CD4-positive, alpha-beta T cell (primary cell): Measurements from ENCODE around the gene REPS2. TPM values are rescaled to one million over a fixed set of nuclear protein-coding genes. Genes with fewer than 3 reads are reported as not detected.

ENCODE experiments used
- ATAC-seq: fragments of 200-7000 bp; cut with Tn5 transposase; one replicate; pipeline ENCODE4 v1.10.0; 2022; ENCODE audit warnings: mild to moderate bottlenecking; ENCODE audit not compliant: poor library complexity
- CTCF ChIA-PET: fragments of 350-600 bp; sonication (Branson Sonifier 250); formaldehyde crosslinking; loops from one replicate; lab custom pipeline; 2021; ENCODE audit warnings: antibody characterized with exemption, inconsistent platforms; lab: Charles Lee
- POLR2A ChIA-PET: fragments of 350-600 bp; sonication (Branson Sonifier 250); formaldehyde crosslinking; loops from one replicate; lab custom pipeline; 2021; ENCODE audit warnings: antibody characterized with exemption, inconsistent platforms; lab: Charles Lee
- DNase-seq, 14 experiments: peaks; one replicate each; pipeline ENCODE4 v3.0.0-alpha.2; 2013 to 2020; ENCODE audit warnings: mixed read lengths in 2 of 14
- H3K27ac ChIP-seq, 2 donors: one replicate each; pipeline versions ENCODE4 v1.5.1 to v1.7.0; 2013; ENCODE audit warnings: low read length in 2 of 2, low read depth in 1 of 2, mild to moderate bottlenecking in 1 of 2
- H3K27me3 ChIP-seq, 2 experiments: 1 replicate in 1 of 2; 2 replicates in 1 of 2; pipeline versions ENCODE4 v1.6.1 to v1.7.0; 2013; ENCODE audit warnings: low read length in 2 of 2, control low read depth in 1 of 2, mild to moderate bottlenecking in 1 of 2, moderate library complexity in 1 of 2; ENCODE audit not compliant: insufficient read depth in 2 of 2, control insufficient read depth in 1 of 2
- H3K36me3 ChIP-seq: one replicate; pipeline ENCODE4 v1.6.1; 2013; ENCODE audit warnings: low read length, control low read depth; ENCODE audit not compliant: insufficient read depth
- H3K4me1 ChIP-seq: one replicate; pipeline ENCODE4 v1.6.1; 2013; ENCODE audit warnings: low read length, control low read depth; ENCODE audit not compliant: insufficient read depth
- H3K4me3 ChIP-seq: one replicate; pipeline ENCODE4 v1.5.1; 2013; ENCODE audit warnings: mild to moderate bottlenecking, low read length, moderate library complexity
- H3K9me3 ChIP-seq, 2 experiments: 1 replicate in 1 of 2; 2 replicates in 1 of 2; pipeline versions ENCODE4 v1.6.1 to v1.7.0; 2013; ENCODE audit warnings: low read length in 2 of 2, mild to moderate bottlenecking in 2 of 2, control low read depth in 1 of 2, moderate library complexity in 1 of 2; ENCODE audit not compliant: control insufficient read depth in 1 of 2, insufficient read depth in 1 of 2
- H3K27ac Mint-ChIP-seq: one replicate; pipeline ENCODE4 v1.8.0; 2020; ENCODE audit warnings: mixed read lengths
- H3K27me3 Mint-ChIP-seq: one replicate; pipeline ENCODE4 v1.8.0; 2021; ENCODE audit warnings: mixed read lengths
- H3K36me3 Mint-ChIP-seq: one replicate; pipeline ENCODE4 v1.8.0; 2021; ENCODE audit warnings: low read depth, mixed read lengths
- H3K4me1 Mint-ChIP-seq: one replicate; pipeline ENCODE4 v1.8.0; 2021; ENCODE audit warnings: low read depth, mixed read lengths
- H3K4me3 Mint-ChIP-seq: one replicate; pipeline ENCODE4 v1.8.0; 2020; ENCODE audit warnings: mild to moderate bottlenecking, mixed read lengths
- H3K9me3 Mint-ChIP-seq: one replicate; pipeline ENCODE4 v1.8.0; 2020; ENCODE audit warnings: mixed read lengths
- intact Hi-C, 2 experiments: fragments of 100-400 bp; cut with DNase I in 1 of 2; cut with micrococcal nuclease in 1 of 2; formaldehyde crosslinking; loops; one replicate each; pipeline versions ENCODE4 v1.15.1 to v1.9.0; 2023 to 2025; cut with DNase I, micrococcal nuclease
- total RNA-seq, 174 experiments: library from RNA in 2 of 174; stranded (reverse) in 2 of 174; gene quantifications; one replicate each; pipeline ENCODE4 v1.2.3 and lab custom pipeline; 2021 to 2026
- TF ChIP-seq, protein P1 (sequence below): fragments of 200-600 bp; IDR thresholded peaks from one replicate; pipeline ENCODE4 v1.8.0; 2022; ENCODE audit warnings: antibody characterized with exemption, mild to moderate bottlenecking

The REPS2 gene
- total RNA-seq, 2 experiments from 2014 or later: 0.53 to 0.60 TPM

DNA sequence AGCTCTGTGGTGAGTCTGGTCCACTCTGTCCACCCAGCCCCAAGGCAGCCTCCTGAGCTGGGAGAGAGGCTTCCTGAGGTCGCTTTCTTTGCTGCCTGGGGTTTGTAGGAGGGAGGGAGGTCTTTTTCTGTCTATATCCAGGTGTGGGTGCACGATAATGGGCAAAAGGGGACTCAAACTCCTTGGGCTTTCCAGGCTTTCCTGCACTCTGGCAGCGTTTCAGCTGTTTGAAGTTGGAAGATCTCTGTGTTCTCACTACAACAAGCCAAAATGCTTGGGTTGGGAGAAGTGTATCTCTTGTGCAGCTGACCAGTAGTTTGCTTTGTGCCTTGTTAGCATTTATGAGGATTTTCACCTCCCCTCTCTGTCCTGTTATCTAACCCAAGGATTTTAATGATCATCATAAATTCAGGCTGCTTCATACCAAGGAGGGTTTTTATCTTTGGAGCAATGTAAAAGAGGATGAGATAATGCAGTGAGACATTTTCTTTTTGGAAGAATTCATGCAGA, 126.3 kb downstream of the REPS2 start:
- Histone ChIP-seq H3K4me3 (no peak overlapping the region), H3K36me3 (no peaks in the 10 kb centered on the region), H3K27me3 (no peaks in the 10 kb centered on the region), H3K9me3 (no peaks in the 10 kb centered on the region), H3K27ac (no peak overlapping the region), H3K4me1 (no peaks in the 10 kb centered on the region)
- Mint-ChIP-seq H3K4me1 (no peaks in the 10 kb centered on the region), H3K36me3 (no peaks in the 10 kb centered on the region), H3K27me3 (no peaks in the 10 kb centered on the region), H3K9me3 (no peaks in the 10 kb centered on the region), H3K4me3 (no peak overlapping the region), H3K27ac (no peak overlapping the region)
- ChIA-PET POLR2A (no interaction called here), CTCF (interaction anchor here (1.9 kb wide), 1 partner anchor 10 kb away, joined by 5 read pairs; no protein-coding TSS in a partner anchor)
- no peak for ATAC-seq
- intact Hi-C loops: no loop called here
- no peak for DNase-seq
- TF ChIP-seq, protein P1, sequence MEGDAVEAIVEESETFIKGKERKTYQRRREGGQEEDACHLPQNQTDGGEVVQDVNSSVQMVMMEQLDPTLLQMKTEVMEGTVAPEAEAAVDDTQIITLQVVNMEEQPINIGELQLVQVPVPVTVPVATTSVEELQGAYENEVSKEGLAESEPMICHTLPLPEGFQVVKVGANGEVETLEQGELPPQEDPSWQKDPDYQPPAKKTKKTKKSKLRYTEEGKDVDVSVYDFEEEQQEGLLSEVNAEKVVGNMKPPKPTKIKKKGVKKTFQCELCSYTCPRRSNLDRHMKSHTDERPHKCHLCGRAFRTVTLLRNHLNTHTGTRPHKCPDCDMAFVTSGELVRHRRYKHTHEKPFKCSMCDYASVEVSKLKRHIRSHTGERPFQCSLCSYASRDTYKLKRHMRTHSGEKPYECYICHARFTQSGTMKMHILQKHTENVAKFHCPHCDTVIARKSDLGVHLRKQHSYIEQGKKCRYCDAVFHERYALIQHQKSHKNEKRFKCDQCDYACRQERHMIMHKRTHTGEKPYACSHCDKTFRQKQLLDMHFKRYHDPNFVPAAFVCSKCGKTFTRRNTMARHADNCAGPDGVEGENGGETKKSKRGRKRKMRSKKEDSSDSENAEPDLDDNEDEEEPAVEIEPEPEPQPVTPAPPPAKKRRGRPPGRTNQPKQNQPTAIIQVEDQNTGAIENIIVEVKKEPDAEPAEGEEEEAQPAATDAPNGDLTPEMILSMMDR: no peak

DNA sequence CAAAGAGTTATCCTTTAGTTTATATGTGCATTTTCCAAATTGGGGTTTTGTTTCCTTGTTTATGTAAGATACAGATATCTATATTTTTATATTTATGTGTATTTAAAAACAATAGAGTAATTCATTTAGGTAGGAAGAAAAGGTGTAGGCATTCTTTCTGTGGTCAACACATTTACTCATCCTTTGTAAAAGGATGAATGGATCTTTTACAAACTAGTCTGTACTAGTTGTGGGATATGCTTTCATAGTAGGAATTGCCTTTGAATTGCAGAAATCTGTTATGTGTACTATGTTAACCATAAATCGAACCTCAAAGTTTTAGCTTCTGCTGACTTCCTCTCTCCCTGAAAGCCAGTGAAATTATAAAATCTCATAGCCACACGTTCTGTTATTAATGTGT, 128.5 kb downstream of the REPS2 start:
- TF ChIP-seq, protein P1: no peak
- Mint-ChIP-seq H3K27me3 (no peaks in the 10 kb centered on the region), H3K36me3 (no peaks in the 10 kb centered on the region), H3K4me1 (no peaks in the 10 kb centered on the region), H3K27ac (no peak overlapping the region), H3K9me3 (no peaks in the 10 kb centered on the region), H3K4me3 (no peak overlapping the region)
- intact Hi-C loops: no loop called here
- no peak overlapping the region for H3K27ac ChIP-seq
- ChIA-PET CTCF (no interaction called here), POLR2A (no interaction called here)
- H3K27me3 ChIP-seq: no peaks in the 10 kb centered on the region
- H3K9me3 ChIP-seq: no peaks in the 10 kb centered on the region
- H3K36me3 ChIP-seq: no peaks in the 10 kb centered on the region
- no peaks in the 10 kb centered on the region for H3K4me1 ChIP-seq
- ATAC-seq: no peak
- DNase-seq: no peak
- H3K4me3 ChIP-seq: no peak overlapping the region

DNA sequence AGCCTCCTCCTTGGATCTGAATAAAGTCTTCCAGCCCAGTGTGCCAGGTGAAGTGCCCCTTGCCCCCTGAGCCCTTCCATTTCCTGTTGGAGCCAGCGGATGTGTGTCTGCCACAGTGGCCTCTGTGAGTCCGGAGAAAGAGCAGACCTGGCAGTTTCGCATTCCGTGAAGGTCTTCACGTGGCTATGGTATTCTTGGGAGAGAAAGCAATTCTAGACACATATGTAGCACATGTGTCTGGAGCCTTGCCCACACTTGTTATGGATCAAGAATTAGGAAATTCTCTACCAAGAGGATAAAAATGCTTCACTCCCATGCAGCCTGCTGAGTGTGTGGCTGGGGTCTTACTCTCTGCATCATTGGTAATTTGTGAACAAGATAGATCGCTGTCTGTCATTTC, 130.9 kb downstream of the REPS2 start:
- CTCF ChIA-PET: interaction anchor here (0.6 kb wide), 1 partner anchor 1791 kb away, joined by 3 read pairs; no protein-coding TSS in a partner anchor
- H3K27ac ChIP-seq: no peak overlapping the region

More for the DNA sequence above, 130.9 kb downstream of the REPS2 start:
- no peaks in the 10 kb centered on the region for H3K9me3 ChIP-seq
- TF ChIP-seq, protein P1: no peak
- Mint-ChIP-seq H3K36me3 (no peaks in the 10 kb centered on the region), H3K27me3 (no peaks in the 10 kb centered on the region), H3K4me3 (no peak overlapping the region), H3K4me1 (no peaks in the 10 kb centered on the region), H3K27ac (no peak overlapping the region), H3K9me3 (no peaks in the 10 kb centered on the region)
- POLR2A ChIA-PET: no interaction called here
- DNase-seq: no peak
- H3K4me3 ChIP-seq: no peak overlapping the region
- no peaks in the 10 kb centered on the region for H3K27me3 ChIP-seq
- intact Hi-C loops: no loop called here
- no peak for ATAC-seq
- no peaks in the 10 kb centered on the region for H3K4me1 ChIP-seq
- no peaks in the 10 kb centered on the region for H3K36me3 ChIP-seq
